HG03135 (cell line): ENCODE results near the gene POPDC3.
"Not testable (repeated sequence)": the region's sequence is repeated elsewhere in the genome, so short reads cannot be mapped to it uniquely, and the experiment has no call there.

ENCODE experiments used
- ATAC-seq: cut with Tn5 transposase; IDR thresholded peaks from one replicate; pipeline ENCODE4 v1.9.1; 2021; ENCODE audit warnings: mild to moderate bottlenecking, moderate library complexity; ENCODE audit not compliant: unreplicated experiment

Gene POPDC3

DNA sequence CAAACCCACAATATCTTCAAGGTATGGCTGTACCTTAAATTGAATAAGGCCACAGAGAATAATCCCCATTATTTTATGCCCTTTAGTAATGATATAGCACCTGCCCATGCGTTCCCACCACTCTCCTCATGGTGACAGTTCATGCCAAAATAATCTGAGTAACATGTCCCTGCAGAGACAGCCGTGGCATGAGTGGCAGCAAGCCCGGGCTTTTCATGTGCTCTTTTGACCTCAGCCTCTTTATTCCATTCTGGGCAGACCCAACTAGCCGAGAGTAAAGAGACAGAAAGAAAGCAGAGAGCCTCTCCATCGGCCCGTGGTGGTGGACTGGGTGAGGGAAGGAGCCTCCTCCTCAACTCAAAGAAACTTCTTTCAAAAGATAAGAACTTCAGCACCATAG lies 19.9 kb upstream of the POPDC3 start:
- no peak for ATAC-seq

DNA sequence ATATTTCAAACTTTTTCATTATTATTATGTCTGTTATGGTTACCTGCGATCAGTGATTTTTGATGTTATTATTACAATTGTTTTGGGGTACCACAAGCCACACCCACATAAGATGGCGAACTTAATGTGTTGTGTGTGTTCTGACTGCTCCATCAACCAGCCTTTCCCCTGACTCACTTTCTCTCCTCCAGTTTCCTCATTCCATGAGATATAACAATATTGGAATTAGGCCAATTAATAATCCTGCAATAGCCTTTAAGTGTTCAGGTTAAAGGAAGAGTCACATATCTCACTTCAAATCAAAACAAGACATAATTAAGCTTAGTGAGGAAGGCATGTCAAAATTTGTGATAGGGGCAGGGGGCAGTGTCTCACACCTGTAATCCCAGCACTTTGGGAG lies 16.3 kb upstream of the POPDC3 start:
- no peak for ATAC-seq

DNA sequence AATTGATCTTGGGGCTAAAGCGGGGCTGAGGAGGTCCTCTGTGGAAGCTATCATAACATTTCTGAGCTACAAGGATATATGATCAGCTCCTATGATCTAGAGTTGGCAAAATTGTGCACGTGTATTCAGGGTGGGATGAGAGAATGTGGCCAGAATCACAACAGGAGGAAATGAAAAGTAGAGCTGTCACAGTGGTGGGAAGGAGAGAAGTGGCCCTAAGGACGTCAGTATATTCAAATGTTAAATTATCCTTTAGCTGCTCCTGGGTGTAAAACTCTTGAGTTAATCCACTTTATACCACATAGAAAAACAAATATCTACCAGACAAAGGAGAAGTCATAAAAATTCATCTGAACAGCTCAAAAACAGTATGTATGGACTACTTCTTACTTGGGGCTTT lies 14.8 kb upstream of the POPDC3 start:
- ATAC-seq, result no peak

DNA sequence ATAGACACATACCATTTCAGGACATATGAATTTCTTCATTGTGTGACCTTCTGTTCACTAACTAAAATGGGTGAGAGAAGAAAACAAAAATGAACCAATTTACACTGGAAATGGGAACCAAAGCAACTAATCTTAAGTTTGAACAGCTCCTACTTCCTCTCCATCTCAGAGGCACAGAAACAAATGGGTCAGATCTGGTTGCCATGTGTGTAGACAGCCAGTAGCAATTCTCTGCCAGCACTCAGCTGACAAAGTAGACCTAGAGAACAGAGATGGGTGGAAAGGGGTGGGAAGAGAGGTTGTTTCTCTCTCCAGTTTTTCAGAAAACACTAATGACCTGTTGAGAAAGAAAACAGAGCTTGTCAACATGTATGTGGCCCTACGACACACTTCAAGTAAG lies 14.3 kb upstream of the POPDC3 start:
- no peak for ATAC-seq

DNA sequence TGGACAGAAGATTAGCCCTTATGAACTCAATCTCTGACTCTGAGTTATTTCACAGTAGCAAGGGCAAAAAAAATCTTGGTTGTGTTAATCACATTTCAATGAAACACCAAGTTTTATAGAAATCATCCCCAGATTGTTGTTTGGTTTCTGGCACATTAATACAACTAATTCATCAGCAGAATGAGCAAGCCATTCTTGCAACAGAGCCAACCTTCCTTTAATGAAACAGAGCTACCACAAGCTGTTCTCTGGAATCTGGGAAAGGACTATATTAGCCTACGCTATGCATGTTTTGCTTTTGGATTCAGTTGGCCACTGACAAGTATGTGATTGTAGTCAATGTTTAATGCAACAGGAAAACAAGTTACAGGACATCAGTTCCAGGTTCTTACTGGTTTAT lies 13.8 kb upstream of the POPDC3 start:
- no peak for ATAC-seq

DNA sequence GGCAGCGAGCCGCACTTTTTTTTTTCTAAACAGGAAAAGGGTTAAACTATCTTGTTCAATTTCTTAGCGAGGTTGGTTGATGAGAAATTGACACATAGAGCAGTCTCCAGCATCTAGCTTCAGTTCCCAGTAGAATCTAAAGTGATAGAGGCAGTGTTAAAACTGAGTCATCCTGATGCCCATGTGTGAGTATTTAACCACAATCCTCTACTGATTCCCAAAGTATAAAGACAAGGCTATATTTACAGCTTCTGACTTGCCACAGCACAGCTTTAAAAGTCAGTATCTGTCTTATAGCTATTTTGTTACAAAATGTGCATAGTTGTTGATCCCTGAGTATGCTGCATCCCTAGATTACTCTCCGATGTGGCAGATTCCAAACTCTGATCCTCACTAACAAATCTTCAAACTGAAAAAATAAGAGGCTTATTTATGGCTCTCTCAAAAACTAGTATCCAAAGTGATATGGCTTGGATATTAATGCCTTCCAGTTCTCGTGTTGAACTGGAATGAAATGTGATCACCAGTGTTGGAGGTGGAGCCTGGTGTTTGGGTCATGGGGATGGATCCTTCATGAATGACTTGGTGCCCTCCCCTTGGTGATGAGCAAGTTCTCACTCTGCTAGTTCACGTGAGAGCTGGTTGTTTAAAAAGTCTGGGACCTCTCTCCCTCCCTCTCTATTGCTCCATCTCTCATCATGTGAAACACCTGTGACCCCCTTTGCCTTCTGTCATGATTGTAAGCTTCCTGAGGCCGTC lies 13.1 kb upstream of the POPDC3 start:
- no peak for ATAC-seq

DNA sequence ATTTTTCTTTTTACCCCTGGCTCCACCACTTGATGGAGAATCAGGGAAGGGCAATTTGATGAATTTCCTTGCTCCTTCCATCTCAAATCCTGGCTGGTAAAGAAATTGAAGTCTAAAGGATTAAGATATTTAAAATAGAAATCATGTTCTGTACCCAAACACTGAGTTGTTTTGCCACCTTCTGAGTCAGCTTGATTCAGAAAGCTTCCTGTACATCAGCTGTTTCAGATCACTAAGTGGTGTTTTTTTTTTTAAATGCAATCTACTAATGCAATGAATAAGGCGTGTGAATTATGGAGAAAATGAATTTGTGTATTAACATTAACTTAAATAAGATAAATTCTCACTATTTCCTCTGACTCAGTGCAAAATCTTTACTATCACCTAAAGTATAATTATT lies 11.5 kb upstream of the POPDC3 start:
- ATAC-seq, result no peak

DNA sequence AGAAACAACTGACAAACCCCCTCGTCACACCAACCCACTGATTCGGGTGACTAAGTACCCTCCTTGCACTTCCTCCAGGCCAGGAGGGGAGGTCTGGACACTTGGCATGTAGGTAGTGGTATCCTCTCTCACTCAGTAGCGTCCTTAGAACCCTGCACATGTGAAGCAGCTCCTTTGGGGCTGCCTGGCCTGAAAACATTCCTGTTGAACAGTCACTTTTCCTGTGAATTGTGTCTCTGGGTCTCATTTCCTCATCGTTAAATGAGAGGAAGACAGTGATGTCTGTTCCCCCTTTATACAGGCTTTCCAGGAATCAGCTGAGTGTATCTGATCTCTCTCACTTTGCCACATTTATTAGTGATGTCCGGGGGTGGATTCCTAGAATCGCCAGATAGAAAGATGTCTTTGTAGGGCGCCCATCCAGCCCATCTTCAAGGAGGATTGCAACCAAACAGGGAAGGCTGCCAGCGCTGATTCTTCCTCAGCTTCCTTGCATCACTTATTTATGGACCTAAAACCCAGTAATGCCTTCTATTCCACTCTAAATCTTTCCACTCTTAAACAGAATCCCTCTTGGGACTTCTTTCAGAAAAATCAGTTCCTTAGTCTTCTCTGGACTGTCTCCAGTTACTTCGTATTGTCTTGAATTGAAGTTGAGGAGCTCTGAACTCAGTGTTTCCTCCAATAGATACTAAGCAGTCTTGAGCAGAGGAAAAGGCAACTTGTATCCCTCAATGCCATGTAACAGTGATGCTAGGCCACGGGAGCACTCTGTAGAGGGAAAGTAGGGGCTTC lies 9.4 kb upstream of the POPDC3 start:
- no peak for ATAC-seq

DNA sequence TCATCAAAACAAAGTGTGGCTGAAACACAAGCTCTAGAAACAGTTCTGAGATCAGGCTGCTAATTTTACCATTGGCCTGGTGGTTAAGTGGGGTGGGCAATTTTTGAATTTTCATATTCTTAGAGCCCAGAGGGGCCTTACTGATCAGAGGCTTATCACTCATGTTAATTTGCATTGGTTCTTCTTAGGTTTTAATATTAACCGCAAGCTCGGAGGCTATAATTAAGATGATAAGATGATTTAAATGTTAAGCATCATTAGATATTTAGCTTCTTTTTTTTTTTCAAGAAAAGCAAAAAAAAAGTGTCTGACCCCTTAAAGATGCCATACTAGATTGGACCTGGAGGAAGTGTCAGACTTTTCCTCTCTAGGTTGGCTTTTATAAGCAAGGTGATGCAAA lies 8.4 kb upstream of the POPDC3 start:
- no peak for ATAC-seq

DNA sequence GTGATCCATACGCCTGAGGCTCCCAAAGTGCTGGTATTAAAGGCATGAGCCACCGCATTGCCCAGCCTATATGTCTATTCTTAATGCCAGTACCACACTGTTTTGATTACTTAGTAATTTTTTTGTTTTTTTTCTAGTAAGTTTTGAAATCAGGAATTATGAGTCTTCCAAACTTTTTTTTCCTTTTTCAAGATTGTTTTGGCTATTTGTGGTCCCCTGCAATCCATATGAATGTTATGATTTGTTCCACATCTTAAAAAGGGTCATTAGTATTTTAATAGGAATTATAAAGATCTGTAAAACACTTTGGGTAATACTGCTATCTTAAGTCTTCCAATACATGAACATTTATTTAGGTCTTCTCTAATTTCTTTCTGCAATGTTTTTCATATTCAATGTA lies 6.8 kb upstream of the POPDC3 start:
- ATAC-seq, result no peak

DNA sequence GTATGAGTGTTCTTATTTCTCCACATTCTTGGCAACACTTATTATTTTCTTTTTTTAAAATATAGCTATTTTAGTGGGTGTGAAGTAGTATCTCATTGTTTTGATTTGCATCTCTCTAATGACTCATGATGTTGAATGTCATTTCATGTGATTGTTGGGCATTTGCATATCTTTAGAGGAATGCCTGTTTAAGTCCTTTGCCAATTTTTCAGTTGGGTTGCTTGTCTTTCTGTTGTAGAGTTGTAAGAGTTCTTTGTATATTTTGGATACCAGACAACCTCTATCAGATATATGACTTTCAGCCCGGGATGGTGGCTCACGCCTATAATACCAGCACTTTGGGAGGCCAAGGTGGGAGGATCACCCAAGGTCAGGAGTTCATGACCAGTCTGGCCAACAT lies 5.1 kb upstream of the POPDC3 start:
- ATAC-seq, result no peak

DNA sequence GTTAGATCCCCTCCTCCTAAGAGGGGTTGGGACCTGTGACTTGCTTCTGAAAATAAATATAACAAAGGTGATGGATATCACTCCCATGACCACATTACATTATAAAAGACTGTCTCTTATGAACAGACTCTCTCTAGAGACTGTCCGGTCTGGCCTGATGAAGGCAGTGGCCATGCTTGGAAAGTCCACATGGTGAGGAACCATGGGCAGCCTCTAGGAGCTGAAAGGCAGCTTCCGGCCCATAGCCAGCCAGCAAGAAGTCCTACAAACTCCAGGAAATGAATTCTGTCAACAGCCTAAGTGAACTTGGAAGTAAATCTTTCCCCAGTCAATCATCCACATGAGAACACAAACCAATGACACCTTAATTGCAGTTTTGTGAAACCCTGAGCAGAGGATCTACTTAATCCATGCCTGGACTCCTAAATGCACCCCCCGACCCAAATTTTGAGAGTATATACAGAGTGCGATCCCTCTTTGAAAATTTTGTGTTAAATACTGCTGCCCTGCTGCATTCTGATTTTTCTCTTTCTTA lies 2.2 kb upstream of the POPDC3 start:
- ATAC-seq, result no peak

DNA sequence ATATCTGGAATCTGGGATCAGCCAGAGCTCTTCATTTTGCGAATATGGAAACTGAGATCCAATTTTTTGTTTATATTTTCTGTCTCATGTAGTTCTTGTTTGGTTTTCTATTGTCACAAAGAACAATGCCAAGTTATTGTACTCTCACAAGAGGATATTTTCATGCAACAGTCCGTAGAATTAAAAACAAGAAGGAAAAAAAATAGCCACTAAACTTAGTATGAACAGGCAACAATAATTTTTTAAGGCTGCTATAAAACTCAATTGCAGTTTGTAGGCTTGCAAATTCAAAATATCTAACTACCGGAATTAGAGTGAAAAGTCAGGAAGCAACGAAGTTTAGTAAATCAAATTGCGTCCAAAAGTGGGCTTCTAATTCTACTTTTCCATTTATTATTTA lies 1.2 kb downstream of the POPDC3 start:
- no peak for ATAC-seq

DNA sequence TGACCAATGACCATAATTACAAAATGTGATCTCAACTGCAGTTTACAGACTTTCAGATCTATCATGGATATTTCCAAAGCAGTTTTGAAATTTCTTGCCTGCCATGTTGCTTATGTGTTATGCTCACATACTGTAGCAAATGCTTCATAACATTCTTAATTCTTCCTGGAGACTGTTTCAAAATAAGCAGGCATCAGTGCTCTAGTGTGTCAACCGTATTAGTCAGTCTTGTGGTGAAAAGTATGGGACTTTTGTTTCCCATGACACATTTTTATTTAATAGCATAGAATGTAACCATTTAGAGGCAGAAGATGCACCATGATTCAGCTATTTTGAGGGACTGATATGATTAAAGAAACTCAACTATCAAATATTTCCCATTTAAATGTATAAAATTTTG lies 1.7 kb downstream of the POPDC3 start:
- ATAC-seq, result no peak

DNA sequence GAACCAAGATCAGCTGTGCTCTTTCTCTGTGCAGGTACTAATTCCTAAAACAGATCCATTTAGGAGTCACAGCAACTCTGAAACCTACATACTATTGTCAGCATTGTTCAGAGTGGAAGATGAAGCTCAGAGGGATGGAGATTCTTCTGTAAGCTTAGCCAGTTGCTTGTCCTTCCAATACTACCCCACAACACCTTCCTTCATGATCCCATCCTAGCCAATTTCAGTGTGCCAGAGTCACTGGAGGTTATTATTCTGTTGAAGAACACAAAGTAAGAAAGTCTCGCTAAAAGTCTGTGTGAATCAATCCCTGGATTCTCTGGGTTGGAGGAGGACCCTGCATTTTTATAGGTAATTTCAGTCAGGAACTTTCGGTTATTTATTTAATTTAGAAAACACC lies 2.3 kb downstream of the POPDC3 start:
- ATAC-seq, result no peak

DNA sequence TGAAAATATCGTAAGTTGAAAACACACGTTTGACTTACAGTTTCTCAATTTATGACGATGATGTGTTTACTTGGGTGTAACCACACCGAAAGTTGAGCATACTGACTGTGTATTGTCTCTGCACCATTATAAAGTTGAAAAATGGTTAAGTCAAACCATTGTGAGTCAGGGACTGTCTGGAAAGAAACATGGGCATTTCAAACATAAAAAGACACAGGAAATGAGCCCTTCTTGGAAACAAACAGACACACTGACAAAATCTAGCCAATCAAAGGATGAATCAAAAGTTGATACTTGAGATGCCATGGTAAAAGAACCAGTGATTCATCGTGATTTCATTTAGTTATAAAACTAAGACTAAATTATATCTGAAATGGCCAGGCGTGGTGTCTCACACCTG lies 5.3 kb downstream of the POPDC3 start:
- no peak for ATAC-seq

DNA sequence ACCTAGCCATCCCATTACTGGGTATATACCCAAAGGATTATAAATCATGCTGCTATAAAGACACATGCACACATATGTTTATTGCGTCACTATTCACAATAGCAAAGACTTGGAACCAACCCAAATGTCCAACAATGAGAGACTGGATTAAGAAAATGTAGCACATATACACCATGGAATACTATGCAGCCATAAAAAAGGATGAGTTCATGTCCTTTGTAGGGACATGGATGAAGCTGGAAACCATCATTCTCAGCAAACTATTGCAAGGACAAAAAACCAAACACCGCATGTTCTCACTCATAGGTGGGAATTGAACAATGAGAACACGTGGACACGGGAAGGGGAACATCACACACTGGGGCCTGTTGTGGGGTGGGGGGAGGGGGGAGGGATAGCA lies 7.3 kb downstream of the POPDC3 start:
- ATAC-seq, result not testable (repeated sequence)

DNA sequence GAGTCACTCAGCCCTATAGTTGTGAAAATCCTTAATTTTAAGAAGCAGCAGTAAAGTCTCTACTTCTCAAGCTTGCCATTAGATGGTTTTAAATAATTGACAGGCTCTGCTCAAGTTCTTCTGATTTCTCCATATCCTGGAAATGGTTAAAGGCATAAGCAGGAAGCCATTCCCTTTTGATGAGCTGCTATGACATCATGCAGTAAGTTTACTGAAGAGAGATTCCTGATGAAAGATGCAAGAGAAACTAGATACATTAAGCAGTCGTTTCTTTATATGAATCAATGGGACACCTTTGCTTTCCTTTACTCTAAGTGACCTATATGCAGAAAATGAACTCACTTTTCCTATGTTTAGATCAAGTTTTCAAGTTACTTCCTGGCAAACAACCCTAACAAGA lies 9.8 kb downstream of the POPDC3 start:
- ATAC-seq, result no peak

DNA sequence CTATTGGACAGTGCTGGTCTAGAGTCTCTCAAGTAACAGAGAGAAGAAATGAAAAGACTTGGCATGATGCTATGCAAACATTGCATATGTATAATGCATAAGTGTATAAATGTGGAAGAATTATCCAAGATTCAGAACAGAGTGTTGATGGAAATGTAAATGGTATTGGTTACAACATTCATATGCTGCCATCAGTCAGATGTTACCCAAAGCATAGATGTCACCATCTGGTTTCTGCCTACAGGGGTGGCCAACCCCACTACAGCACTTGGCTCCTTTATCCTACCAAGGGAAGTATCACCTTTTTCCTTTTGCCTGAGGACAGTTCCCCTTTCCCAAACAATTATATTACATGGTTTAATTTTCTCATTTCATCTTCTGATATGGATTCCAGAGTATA lies 11.9 kb downstream of the POPDC3 start:
- ATAC-seq, result no peak

DNA sequence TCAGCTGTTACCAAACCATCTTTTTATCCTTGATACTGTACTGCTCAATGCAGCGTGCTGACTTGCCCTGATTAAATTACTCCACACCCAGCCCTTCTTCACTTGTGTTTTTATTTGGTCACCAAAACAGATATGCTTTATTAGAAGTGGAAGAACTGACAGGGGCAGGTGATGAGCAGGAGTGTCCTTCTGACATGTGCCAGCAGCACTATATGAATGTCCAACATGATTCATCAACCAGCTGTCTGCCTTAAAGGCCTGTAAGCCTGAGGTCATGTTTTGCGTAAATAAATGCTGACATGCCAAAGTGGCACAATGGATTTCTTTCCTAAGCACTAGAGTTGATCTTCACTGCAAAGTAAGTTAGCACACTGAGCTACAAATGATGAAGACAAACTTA lies 15.4 kb downstream of the POPDC3 start:
- ATAC-seq, result no peak

DNA sequence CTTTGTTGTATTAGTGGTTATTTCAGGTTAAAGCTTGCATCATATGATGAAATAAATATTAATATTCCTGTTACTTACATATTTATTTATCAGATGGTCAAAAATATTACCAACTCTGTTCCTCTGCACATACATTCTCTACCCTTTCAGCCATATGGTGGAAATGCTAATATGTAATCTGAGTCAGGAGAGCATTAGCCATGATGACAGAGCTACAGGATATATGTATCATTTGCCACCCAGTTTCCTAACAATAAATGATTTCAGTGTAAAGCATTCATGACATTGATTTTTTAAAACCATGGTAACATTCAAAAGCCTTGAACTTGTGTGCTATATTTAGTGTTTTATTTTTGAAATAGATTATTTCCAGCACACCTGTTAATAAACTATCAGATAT lies 16.6 kb downstream of the POPDC3 start:
- ATAC-seq, result no peak

DNA sequence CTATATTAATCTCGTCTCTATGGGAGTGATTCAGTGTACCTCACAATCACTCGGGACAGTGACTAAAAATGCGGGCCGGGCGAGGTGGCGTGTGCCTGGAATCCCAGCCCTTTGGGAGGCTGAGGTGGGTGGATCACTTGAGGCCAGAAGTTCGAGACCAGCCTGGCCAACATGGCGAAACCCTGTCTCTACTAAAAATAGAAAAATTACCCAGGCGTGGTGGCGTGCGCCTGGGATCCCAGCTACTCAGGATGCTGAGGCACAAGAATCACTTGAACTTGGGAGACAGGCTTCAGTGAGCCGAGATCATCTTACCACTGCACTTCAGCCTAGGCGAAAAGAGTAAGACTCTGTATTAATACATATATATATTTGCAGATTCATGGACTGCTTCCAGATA lies 17.4 kb downstream of the POPDC3 start:
- no peak for ATAC-seq
